Measurements from ENCODE around the gene HOXB7.

GRCh38 chr17:48565022-48565554, 45.7 kb downstream of the HOXB7 start:
- no peak for TF ChIP-seq CTCF (IDR thresholded peaks at IDR 0.05)
- no peak for TF ChIP-seq POLR2A (IDR thresholded peaks at IDR 0.05)

Measured in Peyer's patch (tissue), 4 donors.